HFFc6 (cell line): ENCODE results near the gene NCBP2. TPM values are rescaled to one million over a fixed set of nuclear protein-coding genes. Genes with fewer than 3 reads are reported as not detected.
"Not testable (repeated sequence)": the region's sequence is repeated elsewhere in the genome, so short reads cannot be mapped to it uniquely, and the experiment has no call there.

Experiments used
- DNase-seq: peaks from one replicate; pipeline ENCODE4 v3.0.0-alpha.2; 2018
- H3K27ac Mint-ChIP-seq: 2 replicates; pipeline ENCODE4 v1.8.0; 2020; ENCODE audit warnings: mild to moderate bottlenecking, mixed read lengths
- H3K27me3 Mint-ChIP-seq: 2 replicates; pipeline ENCODE4 v1.8.0; 2021; ENCODE audit warnings: mild to moderate bottlenecking, moderate library complexity, mixed read lengths; ENCODE audit not compliant: insufficient read depth
- H3K36me3 Mint-ChIP-seq: 2 replicates; pipeline ENCODE4 v1.8.0; 2021; ENCODE audit warnings: low read depth, mixed read lengths
- H3K4me1 Mint-ChIP-seq: 2 replicates; pipeline ENCODE4 v1.8.0; 2020; ENCODE audit warnings: low read depth, mixed read lengths
- H3K4me3 Mint-ChIP-seq: 2 replicates; pipeline ENCODE4 v1.8.0; 2020; ENCODE audit warnings: mild to moderate bottlenecking, moderate library complexity, mixed read lengths
- H3K9me3 Mint-ChIP-seq: 2 replicates; pipeline ENCODE4 v1.8.0; 2020; ENCODE audit warnings: mild to moderate bottlenecking, mixed read lengths
- CTCF ChIP-seq: fragments of 200-600 bp; sonication (generic); IDR thresholded peaks from 2 replicates; pipeline ENCODE4 v1.5.0; 2021; ENCODE audit warnings: antibody characterized with exemption, mild to moderate bottlenecking
- total RNA-seq, 6 experiments: library from RNA; stranded (reverse); fragmentation: NEBNext Ultra II Directional; extraction: Animal tissue kit (Norgen Biotek cat#: 25700); gene quantifications; 2 replicates in 1 of 6; 3 replicates in 5 of 6; pipeline ENCODE4 v1.2.3, GENCODE V29; 2021

The NCBP2 gene
- total RNA-seq, 6 experiments from 2014 or later: 73.6 to 82.2 (median 76.3) TPM

GRCh38 chr3:196949285-196949619 lies 6.9 kb upstream of the NCBP2 start:
- H3K9me3 Mint-ChIP-seq: no peaks in the 10 kb centered on the region
- no peak for DNase-seq
- H3K27me3 Mint-ChIP-seq: peaks cover 7% of the 10 kb centered on the region
- H3K4me3 Mint-ChIP-seq: no peak overlapping the region
- H3K36me3 Mint-ChIP-seq: no peaks in the 10 kb centered on the region
- no peak overlapping the region for H3K27ac Mint-ChIP-seq
- H3K4me1 Mint-ChIP-seq: peaks cover 7% of the 10 kb centered on the region
- TF ChIP-seq CTCF: no peak

- Mint-ChIP-seq H3K9me3 (no peaks in the 10 kb centered on the region), H3K27ac (no peak overlapping the region), H3K4me1 (peaks cover 13% of the 10 kb centered on the region), H3K27me3 (peaks cover 7% of the 10 kb centered on the region), H3K4me3 (no peak overlapping the region), H3K36me3 (no peaks in the 10 kb centered on the region)
- TF ChIP-seq CTCF: no peak
- no peak for DNase-seq
These were observed 6.3 kb upstream of the NCBP2 start for GRCh38 chr3:196948442-196949284.

GRCh38 chr3:196947860-196948441 lies 5.6 kb upstream of the NCBP2 start:
- DNase-seq: no peak
- Mint-ChIP-seq H3K9me3 (no peaks in the 10 kb centered on the region), H3K36me3 (peaks cover 4% of the 10 kb centered on the region; the same call in 1 of the 2 replicates), H3K4me1 (peaks cover 20% of the 10 kb centered on the region), H3K4me3 (no peak overlapping the region), H3K27ac (no peak overlapping the region), H3K27me3 (peaks cover 7% of the 10 kb centered on the region)
- no peak for TF ChIP-seq CTCF

GRCh38 chr3:196947136-196947859 lies 5.0 kb upstream of the NCBP2 start:
- peaks cover 5% of the 10 kb centered on the region; the same call in 1 of the 2 replicates for H3K36me3 Mint-ChIP-seq
- peaks cover 2% of the 10 kb centered on the region; the same call in 1 of the 2 replicates for H3K9me3 Mint-ChIP-seq
- no peak for DNase-seq
- no peak overlapping the region for H3K4me3 Mint-ChIP-seq
- H3K4me1 Mint-ChIP-seq: peaks cover 20% of the 10 kb centered on the region
- peaks cover 9% of the 10 kb centered on the region for H3K27me3 Mint-ChIP-seq
- peak; percentile 49 for TF ChIP-seq CTCF
- no peak overlapping the region for H3K27ac Mint-ChIP-seq

GRCh38 chr3:196944037-196944790 lies 1.9 kb upstream of the NCBP2 start:
- peak overlapping the region; percentile 97 for H3K4me3 Mint-ChIP-seq
- not testable (repeated sequence) for H3K27ac Mint-ChIP-seq, H3K9me3 Mint-ChIP-seq, DNase-seq
- peaks cover 14% of the 10 kb centered on the region for H3K36me3 Mint-ChIP-seq
- H3K4me1 Mint-ChIP-seq: peaks cover 42% of the 10 kb centered on the region
- peaks cover 14% of the 10 kb centered on the region for H3K27me3 Mint-ChIP-seq
